HG03342 (cell line): ENCODE results near the gene SLC12A7.
"Not testable (repeated sequence)": the region's sequence is repeated elsewhere in the genome, so short reads cannot be mapped to it uniquely, and the experiment has no call there.

ENCODE experiments used
- ATAC-seq: cut with Tn5 transposase; IDR thresholded peaks from one replicate; pipeline ENCODE4 v1.9.1; 2021; ENCODE audit warnings: mild to moderate bottlenecking, moderate library complexity; ENCODE audit not compliant: unreplicated experiment

The SLC12A7 gene

GRCh38 chr5:1066676-1067075, 45.2 kb downstream of the SLC12A7 start:
- ATAC-seq: no peak

- ATAC-seq: no peak
These were observed 45.8 kb downstream of the SLC12A7 start for GRCh38 chr5:1065891-1066650.

GRCh38 chr5:1065143-1065750, 46.6 kb downstream of the SLC12A7 start:
- no peak for ATAC-seq

GRCh38 chr5:1064383-1065142, 47.3 kb downstream of the SLC12A7 start:
- ATAC-seq: no peak

- no peak for ATAC-seq
These were observed 48.0 kb downstream of the SLC12A7 start for GRCh38 chr5:1063661-1064382.

GRCh38 chr5:1062761-1063568, 48.9 kb downstream of the SLC12A7 start:
- ATAC-seq: no peak

- no peak for ATAC-seq
These were observed 49.9 kb downstream of the SLC12A7 start for GRCh38 chr5:1061916-1062315.

GRCh38 chr5:1061292-1061691, 50.6 kb downstream of the SLC12A7 start:
- ATAC-seq: not testable (repeated sequence)

GRCh38 chr5:1060535-1060981, 51.3 kb downstream of the SLC12A7 start:
- ATAC-seq: no peak

- no peak for ATAC-seq
These were observed 52.0 kb downstream of the SLC12A7 start for GRCh38 chr5:1059884-1060263.

- ATAC-seq: no peak
These were observed 52.6 kb downstream of the SLC12A7 start for GRCh38 chr5:1058988-1059883.

- ATAC-seq: no peak
These were observed 53.5 kb downstream of the SLC12A7 start for GRCh38 chr5:1058083-1058945.

GRCh38 chr5:1057485-1058082, 54.3 kb downstream of the SLC12A7 start:
- no peak for ATAC-seq

- ATAC-seq: no peak
These were observed 55.0 kb downstream of the SLC12A7 start for GRCh38 chr5:1056611-1057484.

- ATAC-seq: no peak
These were observed 55.8 kb downstream of the SLC12A7 start for GRCh38 chr5:1055896-1056610.
